22Rv1 (cell line): ENCODE data around the gene SGK1.

Experiments
- CTCF ChIP-seq: fragments of 450-650 bp; IDR thresholded peaks from 2 replicates; pipeline ENCODE4 v1.5.1; 2017; ENCODE audit warnings: mild to moderate bottlenecking
- ZFX ChIP-seq: fragments of 450-650 bp; IDR thresholded peaks from 2 replicates; pipeline ENCODE4 v1.6.1; 2017; ENCODE audit warnings: antibody characterized with exemption, borderline replicate concordance

GRCh38 chr6:134249239-134249758, 68.6 kb downstream of the SGK1 start:
- TF ChIP-seq CTCF, result no peak
- no peak for TF ChIP-seq ZFX
